ENCODE measurements around the gene MRM2. TPM values are rescaled to one million over a fixed set of nuclear protein-coding genes. Genes with fewer than 3 reads are reported as not detected.

Gene MRM2
- 23.2 and 23.9 TPM in 2 replicates for total RNA-seq

GRCh38 chr7:2241580-2242540 is at the start of gene MRM2, which contains the start of gene NUDT1:
MRM2 (minus strand) TSS chr7:2242205; CDS start chr7:2242169, 36 bp downstream.
NUDT1 (plus strand) TSS chr7:2242226; CDS start chr7:2244575, 2,349 bp downstream.

GRCh38 chr7:2232766-2233520 is 9.1 kb downstream of the MRM2 start, which contains the start of gene MAD1L1:
MAD1L1 (minus strand) TSS chr7:2232945; CDS start chr7:2230133, 2,812 bp downstream.

Other genes starting within 250 kb of the MRM2 start
- gene MAD1L1, start 9.3 kb downstream of the MRM2 start, total RNA-seq, result 50.8 and 51.6 TPM in 2 replicates
- gene NUDT1, start within 50 bp of the MRM2 start, total RNA-seq, result 71.8 and 88.9 TPM in 2 replicates
- 21.5 and 36.6 TPM in 2 replicates for gene SNX8, start 72.2 kb upstream of the MRM2 start, total RNA-seq
- gene EIF3B, start 112.6 kb upstream of the MRM2 start, total RNA-seq, result 126 and 141 TPM in 2 replicates
- 7.0 and 8.2 TPM in 2 replicates for gene CHST12, start 161.4 kb upstream of the MRM2 start, total RNA-seq
- gene GRIFIN, start 234.2 kb upstream of the MRM2 start, total RNA-seq, result not detected in 2 replicates

Data from bronchus fibroblast of lung (primary cell).